ENCODE results near the gene AGPAT3.

- TF ChIP-seq CTCF (IDR thresholded peaks at IDR 0.05) (no peak), POLR2A (IDR thresholded peaks at IDR 0.05) (no peak), EP300 (IDR thresholded peaks at IDR 0.05) (no peak)
Measured at GRCh38 chr21:43942621-43943020, 77.6 kb downstream of the AGPAT3 start.

All from ovary (tissue), 3 donors.